ENCODE results near the gene SLC16A3. TPM values are rescaled to one million over a fixed set of nuclear protein-coding genes. Genes with fewer than 3 reads are reported as not detected.

The SLC16A3 gene
- total and polyA plus RNA-seq, 2 donors (not counting 3 experiments of a cell fraction or from before 2014, with no cell fraction given), result 95.9 to 171 TPM

DNA sequence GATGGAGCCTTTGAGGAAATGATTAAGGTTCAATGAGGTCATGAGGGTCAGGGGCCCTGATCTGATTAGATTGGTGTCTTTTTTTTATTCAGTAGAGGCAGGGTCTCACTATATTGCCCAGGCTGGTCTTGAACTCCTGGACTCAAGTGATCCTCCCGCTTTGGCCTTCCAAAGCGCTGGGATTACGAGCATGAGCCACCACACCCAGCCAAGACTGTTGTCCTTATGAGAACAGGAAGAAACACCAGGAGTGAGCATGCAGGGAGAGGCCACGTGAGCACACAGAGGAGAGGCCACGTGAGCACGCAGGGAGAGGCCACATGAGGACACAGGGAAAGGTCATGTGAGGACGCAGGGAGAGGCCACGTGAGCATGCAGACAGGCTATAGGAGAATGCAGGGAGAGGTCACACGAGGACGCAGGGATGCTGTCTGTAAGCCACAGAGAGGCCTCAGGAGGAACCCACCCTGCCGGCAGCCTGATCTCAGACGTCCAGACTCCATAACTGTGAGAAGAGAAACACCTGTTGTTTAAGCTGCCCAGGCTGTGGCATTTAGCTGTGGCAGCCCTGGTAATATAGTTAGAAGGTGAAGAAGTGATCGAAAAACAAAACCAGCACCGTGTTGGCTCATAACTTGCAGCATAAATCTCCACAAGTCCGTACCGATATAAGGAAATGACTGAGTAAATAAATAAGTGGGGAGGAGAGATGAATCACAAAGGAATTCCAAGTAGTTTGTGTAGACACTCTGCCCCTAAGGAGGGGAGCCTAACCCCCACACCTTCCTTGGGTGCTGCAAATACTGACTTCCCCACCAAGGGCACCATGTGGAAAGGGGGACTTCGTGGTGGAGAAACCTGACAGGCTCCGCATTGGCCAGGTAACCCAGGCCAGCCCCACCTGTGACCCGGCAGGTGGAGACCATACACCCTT is 59.3 kb downstream of the SLC16A3 start:
- no peak overlapping the region for H3K4me3 ChIP-seq (replicated peaks in 1 of 3; ENCODE audit: insufficient read depth in 1 of 3, low read depth in 1 of 3, low read length in 3 of 3)
- H3K79me2 ChIP-seq (ENCODE audit: control insufficient read depth, insufficient read depth, low read length), result no peaks in the 10 kb centered on the region
- FAIRE-seq, result peak; percentile 81
- TF ChIP-seq POLR2A (IDR thresholded peaks at IDR 0.05; ENCODE audit: low read depth, low read length) (no peak), MYC (IDR thresholded peaks at IDR 0.05; ENCODE audit: low read depth, low read length) (no peak), MAX (IDR thresholded peaks at IDR 0.05; ENCODE audit: insufficient read depth, insufficient read length) (peak; percentile 79), POLR2AphosphoS5 (IDR thresholded peaks at IDR 0.05; ENCODE audit: insufficient read depth, low read depth, low read length) (no peak), FOS (IDR thresholded peaks at IDR 0.05; ENCODE audit: borderline replicate concordance, insufficient read depth, low read length) (peak; percentile 68), JUN (IDR thresholded peaks at IDR 0.05; ENCODE audit: borderline replicate concordance, insufficient read depth, insufficient read length, low read depth) (peak; percentile 46), GATA2 (IDR thresholded peaks at IDR 0.05; ENCODE audit: insufficient read depth, insufficient read length, low read depth, low read length) (no peak), EZH2 (IDR thresholded peaks at IDR 0.05; ENCODE audit: borderline replicate concordance, low read depth, low read length, severe bottlenecking) (no peak)
- TF ChIP-seq, protein P1, sequence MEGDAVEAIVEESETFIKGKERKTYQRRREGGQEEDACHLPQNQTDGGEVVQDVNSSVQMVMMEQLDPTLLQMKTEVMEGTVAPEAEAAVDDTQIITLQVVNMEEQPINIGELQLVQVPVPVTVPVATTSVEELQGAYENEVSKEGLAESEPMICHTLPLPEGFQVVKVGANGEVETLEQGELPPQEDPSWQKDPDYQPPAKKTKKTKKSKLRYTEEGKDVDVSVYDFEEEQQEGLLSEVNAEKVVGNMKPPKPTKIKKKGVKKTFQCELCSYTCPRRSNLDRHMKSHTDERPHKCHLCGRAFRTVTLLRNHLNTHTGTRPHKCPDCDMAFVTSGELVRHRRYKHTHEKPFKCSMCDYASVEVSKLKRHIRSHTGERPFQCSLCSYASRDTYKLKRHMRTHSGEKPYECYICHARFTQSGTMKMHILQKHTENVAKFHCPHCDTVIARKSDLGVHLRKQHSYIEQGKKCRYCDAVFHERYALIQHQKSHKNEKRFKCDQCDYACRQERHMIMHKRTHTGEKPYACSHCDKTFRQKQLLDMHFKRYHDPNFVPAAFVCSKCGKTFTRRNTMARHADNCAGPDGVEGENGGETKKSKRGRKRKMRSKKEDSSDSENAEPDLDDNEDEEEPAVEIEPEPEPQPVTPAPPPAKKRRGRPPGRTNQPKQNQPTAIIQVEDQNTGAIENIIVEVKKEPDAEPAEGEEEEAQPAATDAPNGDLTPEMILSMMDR (IDR thresholded peaks at IDR 0.05; ENCODE audit: extremely low read depth in 1 of 2, insufficient read depth in 1 of 2, low read depth in 1 of 2, low read length in 2 of 2), result no peak
- no TSS peak for BruUV-seq (replicated peaks)
- no peaks in the 10 kb centered on the region for H3K27me3 ChIP-seq (ENCODE audit: control insufficient read depth in 2 of 2, insufficient read depth in 2 of 2, low read length in 2 of 2)
- H3K27ac ChIP-seq (ENCODE audit: insufficient read depth, low read depth, low read length), result peak overlapping the region; percentile 46
- POLR2A ChIA-PET, result no interaction called here
- dilution Hi-C loops (cut with MboI; ENCODE audit: extremely low pct_ligation_motif_present, low sequenced_read_pairs), result no loop called here
- H3K36me3 ChIP-seq (ENCODE audit: control insufficient read depth in 2 of 2, extremely low read depth in 1 of 2, insufficient read depth in 2 of 2, low read length in 2 of 2), result no peaks in the 10 kb centered on the region
- H3K9ac ChIP-seq (replicated peaks; ENCODE audit: extremely low read depth, insufficient read depth, low read length), result no peak overlapping the region
- peaks cover 15% of the 10 kb centered on the region for H3K4me1 ChIP-seq (ENCODE audit: control insufficient read depth, extremely low read depth, insufficient read depth, low read length)
- H3K9me1 ChIP-seq (replicated peaks; ENCODE audit: control insufficient read depth, extremely low read depth, insufficient read depth, low read length), result no peaks in the 10 kb centered on the region
- CTCF ChIA-PET, result no interaction called here
- H2AFZ ChIP-seq (ENCODE audit: low read depth, low read length), result peak overlapping the region; percentile 2
- intact Hi-C loops (cut with micrococcal nuclease), result no loop called here
- peak; percentile 73 for DNase-seq (ENCODE audit: low read depth, low spot score)
- H3K4me2 ChIP-seq (ENCODE audit: insufficient read depth, low read length), result peak overlapping the region; percentile 47
- no peaks in the 10 kb centered on the region for H3K9me3 ChIP-seq (replicated peaks; ENCODE audit: control insufficient read depth, insufficient read depth, low read length)
- H4K20me1 ChIP-seq (replicated peaks; ENCODE audit: control insufficient read depth, extremely low read depth, insufficient read depth, low read length), result no peaks in the 10 kb centered on the region

Small RNA genes lying within 50 kb of the gene (microRNA-seq; reads per million reads assigned to microRNA genes)
- not detected for gene MIR6787 (ENCODE audit: borderline number of aligned reads, borderline replicate concordance)

Other genes starting within 250 kb of the SLC16A3 start
- gene CENPX, start 206.2 kb upstream of the SLC16A3 start, total RNA-seq, result 56.2 and 68.0 TPM in 2 replicates
- gene CENPX, start 206.2 kb upstream of the SLC16A3 start, polyA plus RNA-seq, result 67.2 and 67.6 TPM in 2 replicates
- 18.6 and 22.9 TPM in 2 replicates for gene LRRC45, start 205.7 kb upstream of the SLC16A3 start, total RNA-seq
- 7.6 and 8.1 TPM in 2 replicates for gene LRRC45, start 205.7 kb upstream of the SLC16A3 start, polyA plus RNA-seq
- 34.1 and 35.4 TPM in 2 replicates for gene RAC3, start 197.4 kb upstream of the SLC16A3 start, total RNA-seq
- 56.0 and 91.1 TPM in 2 replicates for gene RAC3, start 197.4 kb upstream of the SLC16A3 start, polyA plus RNA-seq
- gene DCXR, start 191.3 kb upstream of the SLC16A3 start, total RNA-seq, result 75.2 and 93.0 TPM in 2 replicates
- 178 and 241 TPM in 2 replicates for gene DCXR, start 191.3 kb upstream of the SLC16A3 start, polyA plus RNA-seq
- gene RFNG, start 177.2 kb upstream of the SLC16A3 start, total RNA-seq, result 33.7 and 36.9 TPM in 2 replicates
- gene RFNG, start 177.2 kb upstream of the SLC16A3 start, polyA plus RNA-seq, result 40.0 and 59.2 TPM in 2 replicates
- 96.6 and 116 TPM in 2 replicates for gene GPS1, start 177.1 kb upstream of the SLC16A3 start, total RNA-seq
- gene GPS1, start 177.1 kb upstream of the SLC16A3 start, polyA plus RNA-seq, result 178 and 235 TPM in 2 replicates
- gene DUS1L, start 163.2 kb upstream of the SLC16A3 start, total RNA-seq, result 90.3 and 92.9 TPM in 2 replicates
- gene DUS1L, start 163.2 kb upstream of the SLC16A3 start, polyA plus RNA-seq, result 60.1 and 63.1 TPM in 2 replicates
- gene FASN, start 130.8 kb upstream of the SLC16A3 start, total RNA-seq, result 351 and 360 TPM in 2 replicates
- 101 and 130 TPM in 2 replicates for gene FASN, start 130.8 kb upstream of the SLC16A3 start, polyA plus RNA-seq
- 31.6 and 40.9 TPM in 2 replicates for gene CCDC57, start 16.2 kb upstream of the SLC16A3 start, total RNA-seq
- gene CCDC57, start 16.2 kb upstream of the SLC16A3 start, polyA plus RNA-seq, result 18.6 and 19.7 TPM in 2 replicates
- gene CSNK1D, start 44.7 kb downstream of the SLC16A3 start, total RNA-seq, result 143 and 155 TPM in 2 replicates
- 123 and 127 TPM in 2 replicates for gene CSNK1D, start 44.7 kb downstream of the SLC16A3 start, polyA plus RNA-seq
- not detected in 2 replicates for gene CD7, start 88.6 kb downstream of the SLC16A3 start, total RNA-seq
- not detected in 2 replicates for gene CD7, start 88.6 kb downstream of the SLC16A3 start, polyA plus RNA-seq
- 0.46 and 1.9 TPM in 2 replicates for gene SECTM1, start 104.7 kb downstream of the SLC16A3 start, total RNA-seq
- 1.3 and 2.3 TPM in 2 replicates for gene SECTM1, start 104.7 kb downstream of the SLC16A3 start, polyA plus RNA-seq
- gene TEX19, start 130.2 kb downstream of the SLC16A3 start, total RNA-seq, result not detected in 2 replicates
- gene TEX19, start 130.2 kb downstream of the SLC16A3 start, polyA plus RNA-seq, result 0.05 and 0.06 TPM in 2 replicates
- not detected in 2 replicates for gene UTS2R, start 142.7 kb downstream of the SLC16A3 start, total RNA-seq
- gene UTS2R, start 142.7 kb downstream of the SLC16A3 start, polyA plus RNA-seq, result not detected in 2 replicates
- gene HEXD, start 189.3 kb downstream of the SLC16A3 start, total RNA-seq, result 12.8 and 12.9 TPM in 2 replicates
- gene HEXD, start 189.3 kb downstream of the SLC16A3 start, polyA plus RNA-seq, result 18.6 and 23.4 TPM in 2 replicates
- 34.8 and 37.1 TPM in 2 replicates for gene OGFOD3, start 189.5 kb downstream of the SLC16A3 start, total RNA-seq
- 31.7 and 34.7 TPM in 2 replicates for gene OGFOD3, start 189.5 kb downstream of the SLC16A3 start, polyA plus RNA-seq
- 60.6 and 71.8 TPM in 2 replicates for gene CYBC1, start 221.7 kb downstream of the SLC16A3 start, total RNA-seq
- 81.5 and 99.2 TPM in 2 replicates for gene CYBC1, start 221.7 kb downstream of the SLC16A3 start, polyA plus RNA-seq
- gene NARF, start 229.7 kb downstream of the SLC16A3 start, total RNA-seq, result 83.4 and 85.6 TPM in 2 replicates
- 128 and 158 TPM in 2 replicates for gene NARF, start 229.7 kb downstream of the SLC16A3 start, polyA plus RNA-seq